Transverse colon (tissue), 4 donors: ENCODE results near the gene DENND2D.

Source experiments
- EP300 ChIP-seq: sonication (generic); formaldehyde crosslinking; IDR thresholded peaks from one replicate; pipeline ENCODE4 v1.6.1; 2017; ENCODE audit warnings: antibody characterized with exemption, low read depth
- POLR2A ChIP-seq: fragments of 450-650 bp; IDR thresholded peaks from one replicate; pipeline ENCODE4 v1.6.1; 2016; ENCODE audit warnings: antibody characterized with exemption, mild to moderate bottlenecking, moderate library complexity
- POLR2AphosphoS5 ChIP-seq, 3 donors: sonication (generic); formaldehyde crosslinking; IDR thresholded peaks; one replicate each; pipeline ENCODE4 v1.6.1; 2016; ENCODE audit warnings: antibody characterized with exemption in 3 of 3
- TF ChIP-seq, protein P1 (sequence below), 5 experiments: fragments of 200-600 bp in 3 of 5; fragments of 450-650 bp in 2 of 5; sonication (generic) in 3 of 5; IDR thresholded peaks; 1 replicate in 2 of 5; 2 replicates in 3 of 5; pipeline ENCODE4 v1.5.1; 2016 to 2017; ENCODE audit warnings: antibody characterized with exemption in 5 of 5, inconsistent platforms in 3 of 5, mild to moderate bottlenecking in 2 of 5, moderate library complexity in 1 of 5

- no peak for TF ChIP-seq POLR2A
- TF ChIP-seq, protein P1, sequence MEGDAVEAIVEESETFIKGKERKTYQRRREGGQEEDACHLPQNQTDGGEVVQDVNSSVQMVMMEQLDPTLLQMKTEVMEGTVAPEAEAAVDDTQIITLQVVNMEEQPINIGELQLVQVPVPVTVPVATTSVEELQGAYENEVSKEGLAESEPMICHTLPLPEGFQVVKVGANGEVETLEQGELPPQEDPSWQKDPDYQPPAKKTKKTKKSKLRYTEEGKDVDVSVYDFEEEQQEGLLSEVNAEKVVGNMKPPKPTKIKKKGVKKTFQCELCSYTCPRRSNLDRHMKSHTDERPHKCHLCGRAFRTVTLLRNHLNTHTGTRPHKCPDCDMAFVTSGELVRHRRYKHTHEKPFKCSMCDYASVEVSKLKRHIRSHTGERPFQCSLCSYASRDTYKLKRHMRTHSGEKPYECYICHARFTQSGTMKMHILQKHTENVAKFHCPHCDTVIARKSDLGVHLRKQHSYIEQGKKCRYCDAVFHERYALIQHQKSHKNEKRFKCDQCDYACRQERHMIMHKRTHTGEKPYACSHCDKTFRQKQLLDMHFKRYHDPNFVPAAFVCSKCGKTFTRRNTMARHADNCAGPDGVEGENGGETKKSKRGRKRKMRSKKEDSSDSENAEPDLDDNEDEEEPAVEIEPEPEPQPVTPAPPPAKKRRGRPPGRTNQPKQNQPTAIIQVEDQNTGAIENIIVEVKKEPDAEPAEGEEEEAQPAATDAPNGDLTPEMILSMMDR (IDR thresholded peaks at IDR 0.05) = peak in 3 of 5 experiments; percentile 13 to 18 (median 18)
- TF ChIP-seq EP300 = no peak
- no peak for TF ChIP-seq POLR2AphosphoS5 (IDR thresholded peaks at IDR 0.05)
Measured at GRCh38 chr1:111223126-111223685, 22.8 kb upstream of the DENND2D start.
